GM21717 (cell line): ENCODE results near the gene FOXE1.

Experiments
- ATAC-seq: cut with Tn5 transposase; IDR thresholded peaks from one replicate; pipeline ENCODE4 v1.9.1; 2021; ENCODE audit warnings: mild to moderate bottlenecking, moderate library complexity; ENCODE audit not compliant: unreplicated experiment

The FOXE1 gene

DNA sequence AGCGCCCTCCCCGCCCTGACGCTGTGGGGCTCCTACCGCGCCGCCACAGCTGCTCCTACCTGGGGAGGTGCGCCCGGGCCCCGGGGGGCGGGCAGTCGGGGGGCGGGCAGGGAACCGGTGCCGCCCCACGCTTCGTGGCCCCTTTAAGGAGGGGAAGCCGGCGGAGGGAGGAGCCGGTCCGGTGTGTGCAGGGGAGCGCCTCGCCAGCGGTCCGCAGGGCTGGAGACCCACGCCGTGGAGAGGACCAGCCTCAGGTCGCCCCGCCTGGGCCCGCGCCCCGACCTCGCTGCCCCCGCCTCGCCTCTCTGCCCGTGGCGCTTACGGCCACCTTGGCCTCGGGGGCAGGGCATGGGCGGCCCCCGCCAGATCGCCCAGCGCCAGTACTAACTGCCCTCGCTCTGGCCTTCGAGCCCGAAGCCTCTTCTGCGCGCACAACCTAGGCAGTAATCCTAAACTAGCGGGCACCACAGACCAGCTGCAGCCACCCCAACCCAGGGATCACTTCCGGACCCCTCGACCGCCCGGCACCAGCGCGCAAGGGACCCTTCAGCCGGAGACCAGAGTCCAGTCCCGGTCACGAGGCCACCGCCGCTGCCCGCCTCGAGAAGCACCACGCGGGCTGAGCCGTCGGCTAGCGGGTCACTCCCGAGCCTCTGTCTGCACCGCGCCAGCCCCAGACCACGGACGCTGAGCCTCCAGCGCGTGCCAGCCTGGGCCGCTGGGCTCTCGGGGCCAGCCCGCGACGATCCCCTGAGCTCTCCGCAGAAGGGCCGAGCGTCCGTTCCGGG is at the start of gene FOXE1:
FOXE1 (plus strand) TSS at position 171 of the 788 bp plus-strand sequence. CDS start 689 bp downstream, outside the sequence.
- ATAC-seq = no peak

GRCh38 chr9:97804059-97804365 is 49.0 kb upstream of the FOXE1 start:
- no peak for ATAC-seq

DNA sequence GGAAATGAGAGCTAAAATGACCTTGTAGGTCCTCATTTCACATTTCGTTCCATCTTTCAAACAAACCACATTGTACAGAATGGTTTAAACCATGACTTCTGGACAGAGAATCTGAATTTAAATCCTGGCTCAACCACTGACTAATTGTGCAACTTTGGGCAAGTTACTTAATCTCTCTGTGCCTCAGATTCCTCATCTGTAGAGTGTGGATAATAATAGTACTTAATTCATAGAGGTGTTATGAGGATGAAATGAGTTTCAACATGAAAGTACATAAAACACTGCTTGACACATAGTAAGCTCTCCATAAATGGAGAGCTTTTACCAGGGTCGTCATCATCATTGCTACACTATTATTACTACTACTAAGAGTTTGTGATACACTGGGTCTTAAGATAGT is 46.3 kb upstream of the FOXE1 start:
- no peak for ATAC-seq

GRCh38 chr9:97807681-97808080 is 45.3 kb upstream of the FOXE1 start:
- ATAC-seq = no peak

DNA sequence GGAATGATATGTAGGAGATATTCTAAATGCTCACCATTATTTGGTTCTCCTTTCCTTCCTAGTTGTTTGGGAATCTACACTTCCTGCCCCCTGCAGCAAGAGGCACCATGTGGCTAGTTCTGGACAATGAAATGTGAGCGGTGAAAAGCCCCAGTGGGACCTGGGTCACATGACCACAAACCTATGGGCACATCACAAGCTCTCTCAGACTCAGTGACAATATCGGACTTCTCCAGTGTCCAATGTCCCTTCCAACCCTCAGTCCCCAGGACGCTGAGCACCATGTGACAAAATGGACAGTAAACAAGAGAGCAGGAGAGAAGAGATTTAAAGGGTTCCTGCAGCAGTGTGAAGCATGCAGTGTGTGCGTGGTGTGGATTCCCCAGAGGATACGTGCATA is 44.6 kb upstream of the FOXE1 start:
- ATAC-seq = no peak

DNA sequence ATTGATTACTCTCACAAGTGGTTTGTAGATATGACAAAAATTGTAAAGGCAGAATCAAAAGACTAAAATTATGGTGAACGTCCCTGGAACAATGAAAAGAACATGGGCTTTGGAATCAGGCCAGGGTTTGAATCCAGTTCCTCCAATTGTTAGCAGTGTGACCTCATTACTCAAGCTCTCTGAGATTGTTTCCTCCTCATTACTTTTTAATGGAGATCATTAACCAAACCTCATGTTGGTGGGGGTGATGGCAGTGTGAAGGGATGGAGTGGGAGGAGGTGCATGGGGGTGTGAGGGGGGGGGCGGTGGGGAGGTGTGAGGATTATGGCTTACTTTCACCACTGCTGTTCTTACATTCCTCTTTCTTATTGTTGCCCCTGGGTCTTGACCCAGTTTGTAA is 44.1 kb upstream of the FOXE1 start:
- ATAC-seq = no peak

DNA sequence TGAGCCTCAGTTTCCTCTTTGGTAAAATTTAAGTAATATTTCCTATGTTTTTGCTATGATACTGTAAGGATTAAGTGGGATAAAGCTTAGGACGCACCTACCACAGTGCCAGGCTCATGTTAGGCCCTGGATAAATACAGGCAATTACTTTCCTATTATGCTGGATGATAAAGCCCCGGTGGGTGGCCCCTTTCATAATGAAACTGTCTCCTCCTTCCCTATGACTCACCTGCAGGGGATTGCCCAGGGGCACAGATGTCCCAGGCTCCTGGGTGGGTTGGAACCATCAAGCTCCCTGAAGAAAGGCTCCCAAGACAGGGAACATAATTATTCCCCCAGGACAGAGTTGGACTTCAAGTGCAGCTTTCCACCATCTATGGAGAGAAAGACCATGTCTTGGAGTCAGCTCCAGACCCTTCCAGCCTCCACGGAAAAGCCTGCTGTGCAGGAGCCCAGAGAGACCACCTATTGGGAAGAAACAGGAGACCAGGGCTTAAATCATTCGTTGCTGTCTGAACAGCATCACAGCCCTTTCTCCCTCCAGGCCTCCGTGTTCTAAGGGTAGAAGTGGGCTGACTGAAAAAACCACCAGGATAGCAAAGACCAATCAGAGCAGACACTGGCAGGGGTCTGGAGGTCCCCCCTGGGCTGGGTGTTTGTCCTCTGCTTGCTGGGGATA is 43.2 kb upstream of the FOXE1 start:
- no peak for ATAC-seq

- no peak for ATAC-seq
Measured at GRCh38 chr9:97811533-97812246, 41.3 kb upstream of the FOXE1 start.

- ATAC-seq = no peak
Measured at GRCh38 chr9:97812247-97812543, 40.8 kb upstream of the FOXE1 start.

DNA sequence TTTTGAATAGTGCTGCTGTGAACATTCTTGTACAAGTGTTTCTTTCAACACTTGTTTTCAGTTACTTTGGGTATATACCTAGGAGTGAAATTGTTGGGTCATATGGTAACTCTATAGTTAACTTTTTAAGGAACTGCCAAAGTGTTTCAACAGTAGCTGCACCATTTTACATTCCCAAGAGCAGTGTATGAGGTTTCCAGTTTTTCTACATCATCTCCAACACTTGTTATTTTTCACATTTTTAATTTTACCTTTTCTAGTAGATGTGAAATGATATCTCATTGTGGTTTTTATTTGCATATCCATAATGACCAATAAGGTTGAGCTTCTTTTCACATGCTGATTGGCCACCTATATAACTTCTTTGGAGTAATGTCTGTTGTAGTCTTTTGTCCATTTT is 40.0 kb upstream of the FOXE1 start:
- ATAC-seq = no peak

DNA sequence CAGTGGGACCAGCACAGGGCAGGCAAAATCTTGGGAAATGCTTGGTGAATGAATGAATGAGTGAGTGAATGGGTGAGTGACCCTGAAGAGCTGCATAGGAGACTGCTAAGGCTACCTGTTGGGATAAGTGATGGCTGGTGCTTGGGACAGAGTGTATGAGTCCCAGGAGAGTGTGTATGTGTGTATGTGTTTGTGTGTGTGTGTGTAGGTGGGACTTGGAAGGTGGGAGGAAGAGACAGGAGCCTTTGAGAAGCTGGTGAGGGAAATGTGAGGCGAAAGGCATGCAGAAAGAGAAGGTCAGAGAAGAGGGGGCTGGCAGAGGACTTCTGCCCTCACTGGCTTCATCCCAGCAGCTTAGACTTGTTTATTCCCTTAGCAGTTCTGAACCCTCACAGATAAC is 33.3 kb upstream of the FOXE1 start:
- ATAC-seq = no peak

DNA sequence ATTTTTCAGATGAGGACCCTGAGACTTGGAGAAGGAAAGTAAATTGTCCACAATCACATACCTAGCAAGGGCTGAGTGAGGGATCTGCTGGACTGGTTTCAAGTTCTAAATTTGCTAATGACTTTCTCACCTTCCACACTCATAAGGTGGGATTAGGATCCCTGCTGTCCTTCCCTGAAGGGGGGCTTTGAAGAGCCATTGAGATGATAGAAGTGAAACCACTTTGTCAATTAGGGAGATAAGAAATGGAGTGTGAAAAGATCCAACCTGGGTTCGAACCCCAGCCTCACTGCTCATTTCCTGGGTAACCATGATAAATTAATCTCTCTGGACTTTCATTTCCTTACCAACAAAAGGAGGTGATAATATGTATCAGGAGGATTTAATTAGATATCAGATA is 32.7 kb upstream of the FOXE1 start:
- ATAC-seq = no peak

GRCh38 chr9:97830884-97831829 is 21.9 kb upstream of the FOXE1 start:
- ATAC-seq = no peak

- ATAC-seq = no peak
Measured at GRCh38 chr9:97831843-97832636, 21.0 kb upstream of the FOXE1 start.

GRCh38 chr9:97840521-97840920 is 12.5 kb upstream of the FOXE1 start:
- no peak for ATAC-seq

GRCh38 chr9:97842960-97843359 is 10.1 kb upstream of the FOXE1 start:
- no peak for ATAC-seq

DNA sequence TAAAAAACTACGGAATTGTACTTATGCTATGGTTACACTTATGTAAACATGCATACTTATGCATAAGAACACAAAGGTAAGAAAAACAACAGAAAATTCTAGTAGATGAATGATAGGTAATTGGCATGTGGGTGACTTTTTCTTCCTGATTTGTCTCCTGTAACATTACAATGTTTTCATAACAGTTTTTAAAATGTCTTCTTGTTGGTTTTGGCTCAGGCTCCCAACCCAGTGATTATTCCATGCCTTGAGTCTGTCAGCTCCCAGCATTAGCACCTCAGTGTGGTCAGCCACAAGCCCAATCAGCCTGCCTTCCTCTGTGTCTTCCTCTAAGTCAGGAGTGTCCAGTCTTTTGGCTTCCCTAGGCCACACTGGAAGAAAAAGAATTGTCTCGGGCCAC is 7.9 kb upstream of the FOXE1 start:
- no peak for ATAC-seq

- ATAC-seq = no peak
Measured at GRCh38 chr9:97845763-97846162, 7.3 kb upstream of the FOXE1 start.

DNA sequence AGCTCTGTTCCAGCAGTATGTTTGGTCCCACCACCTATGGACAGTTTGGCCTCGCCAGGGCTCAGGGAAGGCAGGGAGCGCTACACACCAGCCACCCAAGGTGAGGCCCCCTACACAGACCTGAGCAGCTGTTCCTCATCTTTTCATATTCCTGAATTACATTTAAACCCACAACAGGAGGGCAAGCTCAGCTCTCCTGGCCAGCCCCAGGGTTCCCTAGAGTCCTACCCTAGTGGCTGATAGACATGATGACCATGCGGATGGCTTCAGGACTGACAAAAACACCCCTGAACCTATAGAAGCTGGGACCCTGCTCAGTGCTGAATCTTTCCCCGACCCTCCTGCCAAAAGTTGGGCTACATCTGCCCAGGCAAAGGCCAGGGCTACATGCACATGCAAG is 6.7 kb upstream of the FOXE1 start:
- ATAC-seq = no peak

DNA sequence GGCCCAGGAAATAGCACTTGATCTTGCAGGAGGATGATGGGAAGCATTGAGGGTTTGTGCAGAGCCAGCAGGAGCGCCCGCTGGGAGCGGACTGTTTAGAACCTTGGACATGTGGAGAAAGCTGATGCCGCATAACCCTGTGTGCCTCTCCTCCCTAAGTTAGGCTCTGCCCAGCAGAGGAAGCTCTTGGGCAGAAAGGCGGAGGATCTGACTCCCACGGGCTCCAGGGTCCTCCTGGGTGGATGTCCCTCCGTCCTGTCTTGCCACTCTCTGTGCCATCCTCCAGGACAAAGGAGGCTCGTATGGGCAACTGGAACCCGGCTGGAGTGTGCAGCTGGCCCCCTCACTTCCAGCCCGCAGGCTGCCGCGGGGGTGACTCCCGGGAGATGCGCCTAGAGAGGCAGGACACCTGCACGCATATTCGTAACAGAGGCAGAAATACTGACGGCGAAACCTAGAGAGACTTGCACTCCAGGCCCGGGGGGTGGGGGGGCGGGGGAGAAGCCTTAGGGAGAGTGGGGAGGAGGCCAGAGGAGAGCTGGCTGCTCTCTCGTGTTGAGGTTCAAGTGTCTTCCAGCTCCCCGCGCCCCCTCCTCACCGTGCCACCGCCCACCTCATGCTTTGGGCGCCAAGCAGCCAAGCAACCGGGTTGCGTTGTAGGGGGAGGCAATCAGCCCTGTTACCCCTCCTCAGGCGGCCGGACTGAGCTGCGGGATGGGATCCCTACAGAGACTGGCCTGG is 5.4 kb upstream of the FOXE1 start:
- ATAC-seq = no peak
